AML-193 (cell line): ENCODE measurements around the gene FN1.
"Not testable (repeated sequence)": the region's sequence is repeated elsewhere in the genome, so short reads cannot be mapped to it uniquely, and the experiment has no call there.

ENCODE experiments used
- DNase-seq, 2 experiments: peaks; one replicate each; lab custom pipeline; 2025; lab: John Stamatoyannopoulos, UW

FN1 gene

DNA sequence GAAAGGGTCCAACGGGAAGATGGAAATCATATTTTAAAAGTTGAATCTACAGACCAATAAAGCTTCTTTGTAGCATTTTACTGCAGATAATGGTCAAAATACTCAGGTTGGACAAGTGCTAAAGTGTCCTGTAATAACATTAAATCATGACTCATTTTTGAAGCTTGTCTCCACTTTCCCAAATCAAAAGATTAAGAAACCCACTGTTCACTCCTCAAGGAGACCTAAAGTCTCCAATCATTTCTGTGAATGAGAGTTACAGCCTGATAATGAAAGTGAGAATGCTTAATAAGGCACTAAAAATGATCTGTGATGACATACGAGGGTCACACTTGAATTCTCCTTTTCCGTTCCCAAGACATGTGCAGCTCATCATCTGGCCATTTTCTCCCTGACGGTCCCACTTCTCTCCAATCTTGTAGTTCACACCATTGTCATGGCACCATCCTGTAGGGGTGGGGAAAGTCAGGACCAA, 70.6 kb downstream of the FN1 start:
- DNase-seq, result no peak

DNA sequence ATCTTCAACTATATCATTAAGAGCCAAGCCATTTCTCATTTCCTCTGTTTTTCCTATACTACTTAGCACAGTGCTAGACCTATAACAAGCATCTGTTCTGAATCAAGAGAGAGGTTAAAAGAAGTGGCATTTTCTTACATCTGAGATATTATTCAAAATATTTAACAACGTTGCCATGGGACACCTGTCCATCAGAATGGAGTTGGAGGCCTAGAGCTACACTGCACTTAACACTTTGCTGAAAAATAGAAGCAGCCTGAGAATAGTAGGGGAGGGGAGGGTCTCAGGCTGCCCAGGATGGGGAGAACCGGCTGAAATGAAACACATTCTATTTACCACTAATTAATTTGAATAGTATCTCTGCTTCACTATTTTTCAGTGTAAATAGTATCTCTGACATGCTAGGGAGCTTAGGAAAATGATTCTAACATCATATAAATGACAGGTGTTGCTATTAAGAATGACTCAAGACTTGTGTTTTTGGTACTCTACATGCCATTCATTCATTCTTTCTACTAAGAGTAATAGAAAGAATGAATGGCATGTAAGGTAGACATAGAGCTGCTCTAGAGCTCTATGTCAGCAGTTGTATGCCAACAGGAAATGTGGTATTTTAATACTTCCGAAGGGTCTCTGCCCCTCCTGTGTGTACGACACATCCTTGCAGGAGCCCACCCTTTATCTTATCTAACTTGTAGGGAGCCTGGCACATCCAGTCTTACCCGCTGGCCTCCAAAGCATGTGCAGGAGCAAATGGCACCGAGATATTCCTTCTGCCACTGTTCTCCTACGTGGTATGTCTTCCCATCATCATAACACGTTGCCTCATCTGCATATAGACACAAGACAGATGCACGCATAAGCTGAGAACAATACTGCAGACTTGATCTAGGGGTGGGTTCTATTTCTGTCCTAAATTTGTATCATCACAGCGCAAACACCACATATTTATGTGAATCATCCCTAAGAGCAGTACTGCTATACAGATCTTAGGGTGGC, 71.4 kb downstream of the FN1 start:
- DNase-seq, result no peak

DNA sequence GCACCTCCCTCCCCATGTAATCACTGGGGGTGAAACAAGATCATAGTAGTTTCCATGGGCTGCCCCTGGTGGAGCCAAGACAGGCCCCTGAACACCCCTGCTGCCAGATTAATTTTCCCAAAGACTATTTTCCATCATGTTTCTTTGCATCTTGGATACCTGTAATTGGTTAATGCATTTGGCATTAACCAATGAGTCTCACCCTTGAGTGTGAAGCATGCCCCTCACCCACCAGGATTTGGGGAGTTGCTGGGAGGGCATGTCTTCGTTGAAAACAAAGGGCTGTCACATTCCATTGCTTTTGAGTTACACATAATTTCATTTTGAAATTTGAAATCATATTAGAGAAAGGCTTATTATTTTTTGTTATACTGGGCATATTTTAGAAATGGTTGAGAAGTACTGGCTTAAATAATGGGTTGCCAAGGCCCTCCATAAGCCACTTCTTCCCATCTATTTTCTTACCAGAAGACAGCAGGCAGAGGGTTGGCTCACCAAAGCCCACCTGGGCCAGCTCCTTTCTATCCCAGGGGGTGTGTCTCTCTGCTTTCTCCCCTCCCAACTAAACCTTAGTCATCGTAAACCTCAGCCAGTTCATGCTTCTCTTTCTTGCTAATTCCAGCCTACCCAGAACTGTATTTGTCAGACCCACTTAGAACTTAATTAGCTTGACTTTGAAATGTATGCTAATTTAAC, 72.3 kb downstream of the FN1 start:
- DNase-seq, result no peak

DNA sequence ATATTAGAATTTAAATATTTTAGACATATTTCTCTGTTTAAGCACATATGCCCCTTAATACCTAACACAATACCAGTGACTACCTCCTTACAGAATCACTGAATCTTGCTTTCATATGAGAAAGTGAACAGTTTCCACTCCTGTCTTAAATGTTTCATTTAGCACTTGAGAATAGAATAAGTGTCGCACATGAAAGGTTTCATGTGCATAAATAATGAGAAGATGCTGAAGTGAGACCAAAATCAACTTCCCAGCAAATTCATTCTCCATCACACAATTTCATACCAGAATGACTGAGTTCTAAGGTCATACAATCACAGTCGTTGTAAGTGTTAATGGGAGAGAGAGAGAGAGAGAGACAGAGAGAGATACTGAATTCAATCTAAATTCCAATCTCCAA, 72.8 kb downstream of the FN1 start:
- no peak for DNase-seq

DNA sequence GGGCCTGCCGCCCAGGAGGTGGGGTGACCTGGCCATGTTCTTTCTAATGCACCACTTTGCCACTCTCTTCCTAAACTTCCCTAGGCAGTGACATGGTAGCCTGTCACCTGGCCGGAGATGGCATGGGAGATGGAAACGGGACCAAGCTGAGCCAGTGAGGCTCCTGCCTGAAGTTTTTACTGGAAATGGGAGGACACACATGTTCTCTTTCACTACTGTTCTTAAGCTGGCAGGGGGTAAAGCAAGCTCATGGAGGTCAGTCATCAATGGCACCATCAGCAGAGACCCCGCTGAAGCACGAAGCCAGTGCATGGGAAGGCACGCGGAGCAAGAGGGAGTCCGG, 73.3 kb downstream of the FN1 start:
- DNase-seq, result no peak

DNA sequence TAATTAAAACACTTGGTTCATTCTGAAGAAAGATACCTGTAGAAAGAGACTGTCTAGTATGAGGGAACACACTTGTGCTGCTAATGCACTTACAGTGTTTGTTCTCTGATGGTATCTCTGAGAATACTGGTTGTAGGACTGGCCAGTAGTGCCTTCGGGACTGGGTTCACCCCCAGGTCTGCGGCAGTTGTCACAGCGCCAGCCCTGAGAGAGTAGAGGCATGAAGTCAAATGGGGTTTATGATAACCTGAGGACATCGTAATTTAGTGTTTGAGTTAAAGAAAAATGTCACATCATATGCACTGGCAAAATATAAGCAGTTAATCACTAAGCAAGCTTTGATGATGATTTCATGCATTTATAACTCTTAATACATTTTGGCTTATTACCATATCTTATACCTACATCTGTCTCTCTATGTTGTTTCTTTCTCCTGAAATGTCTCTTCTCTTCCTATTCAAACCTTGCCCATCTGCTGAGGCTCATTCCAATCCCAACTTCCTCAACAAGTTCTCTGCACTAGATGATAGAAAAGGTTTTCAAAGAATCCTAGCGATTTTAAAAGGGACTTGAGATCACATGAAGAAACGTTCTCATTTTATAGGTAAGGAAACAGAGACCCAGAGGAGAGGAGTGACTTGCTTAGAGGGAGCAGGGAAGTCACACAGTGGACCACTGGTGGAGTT, 73.8 kb downstream of the FN1 start:
- no peak for DNase-seq

DNA sequence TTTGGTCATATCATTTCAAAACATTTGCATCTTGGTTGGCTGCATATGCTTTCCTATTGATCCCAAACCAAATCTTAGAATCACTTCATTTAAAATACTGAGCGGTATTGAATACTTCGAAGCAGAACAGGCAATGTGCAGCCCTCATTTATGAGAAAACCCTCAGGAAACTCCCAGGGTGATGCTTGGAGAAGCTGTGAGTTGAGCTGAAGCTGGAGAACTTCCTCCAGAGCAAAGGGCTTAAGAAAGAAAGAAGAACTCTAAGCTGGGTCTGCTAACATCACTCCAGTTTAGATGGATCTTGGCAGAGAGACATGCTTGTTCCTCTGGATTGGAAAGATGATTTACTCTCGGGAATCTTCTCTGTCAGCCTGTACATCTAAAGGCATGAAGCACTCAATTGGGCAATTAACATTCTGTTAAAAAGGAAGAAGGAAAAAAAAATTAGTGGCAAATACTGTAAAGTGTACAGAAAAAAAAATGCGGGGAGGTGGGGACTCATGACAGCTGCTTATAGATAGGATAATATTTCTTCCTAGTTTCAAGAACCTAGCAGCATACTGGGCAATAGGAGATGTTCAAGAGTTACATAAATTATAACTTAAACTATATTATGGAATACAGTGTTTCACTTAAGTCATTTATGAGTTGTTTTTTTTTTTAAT, 74.5 kb downstream of the FN1 start:
- DNase-seq, result no peak

DNA sequence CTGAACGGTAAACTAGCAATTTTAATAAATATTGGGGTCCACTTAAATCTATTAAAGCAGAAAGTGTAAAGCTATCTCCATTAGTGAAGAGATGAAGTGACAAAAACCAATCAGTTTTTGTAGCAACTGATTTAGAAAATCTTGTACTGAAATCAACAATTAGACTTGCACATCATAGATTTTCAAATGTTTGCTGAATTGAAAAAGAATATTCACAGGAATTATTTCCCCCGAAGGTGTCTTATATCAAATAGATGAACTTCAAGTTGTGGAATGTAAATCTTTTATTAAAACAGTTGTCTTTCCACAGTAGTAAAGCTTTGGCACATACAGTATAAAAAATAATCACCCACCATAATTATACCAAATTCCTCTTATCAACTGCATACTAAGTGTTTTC, 75.3 kb downstream of the FN1 start:
- DNase-seq, result no peak

DNA sequence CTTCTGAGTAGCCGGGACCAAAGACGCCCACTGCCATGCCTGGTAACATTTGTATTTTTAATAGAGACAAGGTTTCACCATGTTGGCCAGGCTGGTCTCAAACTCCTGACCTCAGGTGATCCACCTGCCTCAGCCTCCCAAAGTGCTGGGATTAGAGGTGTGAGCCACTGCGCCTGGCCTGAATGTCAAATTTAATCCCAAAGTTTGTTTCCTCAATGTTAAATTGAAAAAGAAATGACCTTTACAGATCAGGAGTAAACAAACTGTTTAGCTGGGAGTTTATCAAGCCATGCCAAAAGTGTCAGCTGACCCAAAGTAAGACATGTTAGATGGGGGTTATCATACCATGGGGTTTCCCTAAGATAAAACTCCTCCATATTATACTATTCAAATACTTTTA, 75.8 kb downstream of the FN1 start:
- DNase-seq, result not testable (repeated sequence)

DNA sequence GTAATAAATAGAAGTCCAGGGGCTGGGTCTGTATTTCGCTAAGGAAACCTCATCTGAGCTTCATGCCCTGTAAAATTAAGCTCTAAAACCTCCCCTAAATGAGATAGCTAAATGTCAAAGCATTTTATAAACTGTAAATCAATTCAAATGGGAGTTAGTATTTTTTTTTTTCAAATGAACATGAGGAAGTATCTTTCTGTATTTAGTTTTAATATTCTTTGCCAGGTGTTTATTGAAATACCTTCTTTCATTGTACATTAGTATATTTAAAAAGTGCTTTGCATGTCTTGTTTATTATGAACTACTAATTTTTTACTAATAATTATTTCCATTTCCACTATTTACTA, 76.3 kb downstream of the FN1 start:
- no peak for DNase-seq

DNA sequence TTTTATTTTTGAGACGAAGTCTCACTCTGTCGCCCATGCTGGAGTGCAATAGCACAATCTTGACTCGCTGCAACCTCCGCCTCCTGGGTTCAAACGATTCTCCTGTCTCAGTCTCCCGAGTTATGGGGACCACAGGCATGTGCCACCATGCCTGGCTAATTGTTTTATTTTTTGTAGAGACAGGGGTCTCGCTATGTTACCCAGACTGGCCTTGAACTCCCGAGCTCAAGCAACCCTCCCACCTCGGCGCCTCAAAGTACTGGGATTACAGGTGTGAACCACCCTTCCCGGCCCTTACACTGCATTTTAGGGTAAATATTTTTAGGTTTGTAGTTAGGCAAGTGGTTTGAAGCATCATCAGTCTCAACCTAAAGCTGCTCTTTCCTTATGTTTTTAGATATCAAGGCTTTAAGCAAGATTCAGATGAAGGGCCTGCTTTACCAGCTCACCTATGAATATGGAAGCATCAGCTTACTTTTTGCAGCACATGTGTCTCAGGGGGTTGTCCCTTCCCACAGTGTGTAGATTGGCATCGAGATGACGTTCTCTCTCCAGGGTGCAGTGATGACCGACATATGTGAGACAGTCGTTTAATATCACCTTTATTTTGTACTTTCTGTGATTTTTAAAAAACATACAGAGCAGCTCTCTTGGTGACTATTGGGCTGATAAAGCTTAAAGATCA, 76.8 kb downstream of the FN1 start:
- DNase-seq, result no peak

DNA sequence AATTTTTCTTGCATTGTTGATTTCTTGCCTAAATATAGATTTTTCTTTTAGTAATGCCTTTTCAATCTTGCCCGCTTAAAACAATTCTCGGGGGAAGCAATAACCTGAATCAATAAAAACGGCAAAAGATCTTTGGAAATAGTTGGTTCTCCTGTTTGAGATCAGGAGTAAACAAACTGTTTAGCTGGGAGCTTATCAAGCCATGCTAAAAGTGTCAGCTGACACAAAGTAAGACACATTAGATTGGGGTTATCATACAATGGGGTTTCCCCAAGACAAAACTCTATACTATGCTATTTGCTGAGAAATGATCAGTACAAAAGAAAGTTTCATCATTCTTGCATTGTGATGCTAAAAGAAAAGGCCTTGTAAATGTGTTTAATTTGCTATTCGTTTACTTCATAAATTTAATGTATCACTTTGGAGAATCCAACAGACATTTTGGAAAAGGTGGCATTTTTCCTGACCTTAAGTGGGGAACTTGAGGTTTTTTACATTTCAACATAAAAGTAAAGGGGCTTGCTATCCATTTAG, 77.5 kb downstream of the FN1 start:
- no peak for DNase-seq

DNA sequence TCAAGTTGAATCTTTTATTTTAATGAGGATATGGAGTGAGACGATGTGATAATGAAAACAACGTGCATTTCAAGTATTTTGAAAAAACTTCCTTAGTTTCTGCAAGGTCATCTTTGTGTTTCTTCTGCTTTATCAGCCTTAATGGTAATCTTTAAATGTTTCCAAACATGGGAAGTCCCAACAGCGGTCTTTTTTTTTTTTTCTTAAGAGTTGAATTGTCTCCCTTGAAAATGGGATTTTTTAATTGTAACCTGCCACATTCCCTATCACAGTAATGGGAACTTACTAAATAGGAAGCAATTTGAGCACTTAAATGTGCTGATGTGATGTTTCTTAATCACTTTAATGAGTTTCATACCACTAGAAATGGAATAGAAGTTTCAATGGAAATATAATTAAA, 78.2 kb downstream of the FN1 start:
- no peak for DNase-seq

DNA sequence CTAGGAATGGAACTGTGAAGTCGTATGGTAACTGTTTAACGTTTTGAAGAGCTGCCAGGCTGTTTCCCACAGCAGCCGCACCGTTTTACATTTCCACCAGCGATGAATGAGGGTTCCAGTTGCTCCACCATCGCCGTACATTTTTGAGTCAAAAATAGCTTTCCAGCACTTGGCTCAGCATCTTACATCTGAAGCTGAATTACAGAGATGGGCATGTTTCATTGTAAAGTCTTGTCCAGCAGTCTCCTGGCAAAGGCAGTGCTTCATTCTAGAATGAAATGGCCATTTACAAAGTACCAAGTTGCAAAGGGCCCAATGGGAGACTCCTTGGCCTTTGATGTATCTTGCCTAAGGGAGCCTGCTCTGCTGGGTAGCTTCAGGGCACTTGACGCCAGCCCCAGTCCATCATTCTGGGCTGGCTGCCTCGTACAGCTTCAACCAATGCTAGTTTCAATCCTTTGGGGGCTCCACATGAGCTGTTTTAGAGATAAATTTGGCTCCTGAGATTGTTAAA, 78.9 kb downstream of the FN1 start:
- no peak for DNase-seq

DNA sequence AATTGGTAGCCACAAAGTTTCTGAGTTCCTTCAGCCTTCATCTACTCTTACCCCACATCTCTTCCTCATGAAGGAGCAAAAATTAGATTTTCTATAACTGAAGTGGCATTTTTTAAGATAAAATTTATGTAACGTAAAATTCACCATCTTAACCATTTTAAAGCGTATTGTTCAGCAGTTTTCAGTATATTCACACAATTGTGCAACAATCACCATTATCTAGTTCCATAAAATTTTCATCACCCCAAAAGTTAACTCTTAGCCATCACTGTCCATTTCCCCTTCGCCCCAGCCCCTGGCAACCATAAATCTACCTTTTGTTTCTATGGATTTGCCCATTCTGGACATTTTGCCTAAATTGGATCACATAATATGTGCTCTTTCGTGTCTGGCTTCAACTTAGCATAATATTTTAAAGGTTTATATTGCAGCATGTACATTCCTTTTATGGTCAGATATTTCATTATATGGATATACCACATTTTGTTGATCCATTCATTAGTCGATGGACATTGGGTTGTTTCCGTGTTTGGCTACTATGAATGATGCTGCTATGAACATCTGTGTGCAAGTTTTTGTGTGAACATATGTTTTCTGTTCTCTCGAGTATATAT, 79.4 kb downstream of the FN1 start:
- DNase-seq, result no peak

DNA sequence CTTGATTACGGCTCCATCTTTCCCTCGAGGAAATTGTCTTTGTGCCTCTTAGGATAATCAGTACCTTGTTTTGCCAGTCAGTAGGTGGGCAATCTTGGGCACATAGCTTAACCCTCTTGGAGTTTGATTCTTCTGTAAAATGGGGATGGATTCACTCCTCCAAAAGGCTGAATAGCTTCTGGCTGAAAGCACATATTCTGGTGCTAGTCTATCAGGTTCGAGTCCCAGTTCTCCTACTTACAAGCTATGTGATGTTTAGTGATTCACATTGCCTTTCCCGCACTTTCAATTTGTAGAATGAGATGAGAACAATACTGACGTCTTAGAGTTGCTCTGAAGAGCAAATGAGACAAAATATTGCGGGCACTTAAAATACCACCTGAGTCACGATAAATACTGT, 80.1 kb downstream of the FN1 start:
- DNase-seq, result no peak

DNA sequence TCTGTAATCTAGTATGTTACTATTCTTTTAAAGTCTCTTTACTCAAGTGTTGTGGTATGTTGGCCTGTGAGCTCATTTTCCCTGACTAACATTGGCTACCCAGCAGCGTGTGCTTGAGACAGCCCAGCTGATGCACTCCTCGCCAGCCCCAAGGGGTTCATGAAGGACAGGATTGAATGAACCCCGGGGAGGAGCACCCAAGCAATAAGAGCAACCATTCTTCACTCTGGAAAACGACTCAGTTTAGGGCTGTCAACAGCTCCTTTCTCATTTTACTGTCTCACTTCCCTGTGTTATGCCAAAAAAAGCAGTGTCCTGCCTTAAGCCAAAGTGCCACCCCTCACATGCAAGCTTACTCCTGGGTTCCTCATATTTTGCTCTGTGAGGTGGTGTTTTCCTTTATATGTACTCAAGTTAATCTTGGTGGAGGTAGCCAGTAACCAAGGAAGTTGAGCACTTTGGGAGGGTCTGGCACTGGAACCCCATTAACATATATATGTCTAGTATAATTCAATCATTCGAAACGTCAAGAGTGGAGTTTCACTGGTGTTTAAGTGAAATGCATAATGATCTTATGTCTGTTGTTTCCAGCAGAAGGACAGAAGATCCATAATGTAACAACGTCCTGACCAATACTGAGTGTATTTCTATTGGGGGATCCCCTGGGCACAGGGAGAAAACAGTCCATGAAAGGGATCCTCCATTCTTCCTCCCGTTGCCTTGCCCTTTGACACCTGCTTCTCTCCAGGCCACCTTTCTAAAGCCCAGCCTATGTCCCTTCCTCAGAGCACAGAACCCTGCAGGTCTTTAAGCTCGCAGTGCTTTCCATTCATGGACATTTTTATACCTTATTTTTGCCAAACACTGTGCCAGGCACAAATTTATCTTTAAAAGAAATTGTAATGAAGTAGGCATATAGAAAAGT, 80.8 kb downstream of the FN1 start:
- no peak for DNase-seq

DNA sequence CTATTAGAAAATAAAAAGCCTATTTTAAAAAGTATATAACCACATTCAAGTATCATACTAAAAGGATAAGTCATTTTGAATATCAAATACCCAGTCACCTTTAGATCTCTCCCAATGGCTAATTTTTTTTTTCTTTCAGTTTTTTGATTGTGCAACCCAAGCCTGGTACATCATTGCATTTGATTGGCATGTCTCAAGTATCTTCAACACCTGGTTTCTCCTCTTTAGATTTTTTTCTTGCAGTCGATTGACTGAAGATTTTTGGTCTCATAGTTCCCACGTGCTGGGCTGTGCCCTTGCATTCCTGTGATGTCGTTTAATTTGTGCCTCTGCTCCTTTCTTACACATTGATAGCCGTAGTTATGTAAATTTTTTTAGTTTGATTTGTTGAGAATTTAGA, 83.3 kb downstream of the FN1 start:
- DNase-seq, result no peak

DNA sequence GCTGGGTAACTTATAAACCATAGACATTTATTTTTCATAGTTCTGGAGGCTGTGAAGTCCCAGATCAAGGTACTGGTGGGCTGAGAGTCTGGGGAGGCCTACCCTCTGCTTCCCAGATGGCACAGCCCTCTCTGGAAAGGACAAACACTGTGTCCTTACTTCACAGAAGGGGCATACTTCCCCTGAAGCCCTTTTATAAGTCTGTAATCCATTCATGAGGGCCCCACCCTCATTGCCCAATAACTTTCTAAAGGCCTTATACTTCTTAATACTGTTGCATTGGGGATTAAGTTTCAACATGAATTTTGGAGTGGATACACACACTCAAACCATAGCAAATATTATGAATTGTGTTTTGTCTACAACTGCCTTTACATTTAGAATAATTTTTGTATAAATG, 88.0 kb downstream of the FN1 start:
- DNase-seq, result no peak
